Measurements from ENCODE around the gene ASS1.

The ASS1 gene

GRCh38 chr9:130414910-130415746 lies 29.6 kb upstream of the ASS1 start:
- Histone ChIP-seq H3K4me1 (ENCODE audit: insufficient read depth, low read length) (no peaks in the 10 kb centered on the region), H4K20me1 (ENCODE audit: insufficient read depth, low read length) (no peaks in the 10 kb centered on the region), H3K4me3 (ENCODE audit: low read depth in 1 of 2, low read length in 2 of 2) (no peak overlapping the region), H3K9me3 (ENCODE audit: insufficient read depth, low read length, severe bottlenecking) (no peaks in the 10 kb centered on the region), H3K27me3 (ENCODE audit: insufficient read depth, low read length, poor library complexity) (no peaks in the 10 kb centered on the region), H2AFZ (ENCODE audit: low read depth, low read length) (no peak overlapping the region), H3K36me3 (ENCODE audit: insufficient read depth, low read length) (no peaks in the 10 kb centered on the region), H3K27ac (ENCODE audit: low read length) (no peak overlapping the region), H3K9ac (ENCODE audit: low read depth, low read length) (no peak overlapping the region), H3K4me2 (ENCODE audit: insufficient read depth, low read length) (no peak overlapping the region), H3K79me2 (ENCODE audit: insufficient read depth, low read length) (no peaks in the 10 kb centered on the region)
- DNase-seq, result no peak
- ATAC-seq (ENCODE audit: insufficient read depth, low read depth), result no peak
- TF ChIP-seq CTCF (IDR thresholded peaks at IDR 0.05; ENCODE audit: borderline replicate concordance, extremely low read depth, low read length, poor library complexity, severe bottlenecking) (no peak), EZH2 (IDR thresholded peaks at IDR 0.05; ENCODE audit: borderline replicate concordance, low read depth, low read length, severe bottlenecking) (no peak)

GRCh38 chr9:130417602-130418001 lies 27.2 kb upstream of the ASS1 start:
- no peak overlapping the region for H2AFZ ChIP-seq (ENCODE audit: low read depth, low read length)
- H3K4me2 ChIP-seq (ENCODE audit: insufficient read depth, low read length), result no peak overlapping the region
- H3K4me1 ChIP-seq (ENCODE audit: insufficient read depth, low read length), result no peaks in the 10 kb centered on the region
- no peaks in the 10 kb centered on the region for H3K36me3 ChIP-seq (ENCODE audit: insufficient read depth, low read length)
- no peak overlapping the region for H3K27ac ChIP-seq (ENCODE audit: low read length)
- no peak overlapping the region for H3K9ac ChIP-seq (ENCODE audit: low read depth, low read length)
- no peaks in the 10 kb centered on the region for H4K20me1 ChIP-seq (ENCODE audit: insufficient read depth, low read length)
- no peaks in the 10 kb centered on the region for H3K9me3 ChIP-seq (ENCODE audit: insufficient read depth, low read length, severe bottlenecking)
- no peak for DNase-seq
- H3K27me3 ChIP-seq (ENCODE audit: insufficient read depth, low read length, poor library complexity), result no peaks in the 10 kb centered on the region
- no peaks in the 10 kb centered on the region for H3K79me2 ChIP-seq (ENCODE audit: insufficient read depth, low read length)
- ATAC-seq (ENCODE audit: insufficient read depth, low read depth), result no peak
- TF ChIP-seq CTCF (IDR thresholded peaks at IDR 0.05; ENCODE audit: borderline replicate concordance, extremely low read depth, low read length, poor library complexity, severe bottlenecking), result peak; percentile 28
- no peak for TF ChIP-seq EZH2 (IDR thresholded peaks at IDR 0.05; ENCODE audit: borderline replicate concordance, low read depth, low read length, severe bottlenecking)
- H3K4me3 ChIP-seq (ENCODE audit: low read depth in 1 of 2, low read length in 2 of 2), result no peak overlapping the region

GRCh38 chr9:130418776-130419175 lies 26.0 kb upstream of the ASS1 start:
- Histone ChIP-seq H3K9ac (ENCODE audit: low read depth, low read length) (no peak overlapping the region), H3K9me3 (ENCODE audit: insufficient read depth, low read length, severe bottlenecking) (no peaks in the 10 kb centered on the region), H3K79me2 (ENCODE audit: insufficient read depth, low read length) (no peaks in the 10 kb centered on the region), H3K27ac (ENCODE audit: low read length) (no peak overlapping the region), H3K4me3 (ENCODE audit: low read depth in 1 of 2, low read length in 2 of 2) (no peak overlapping the region), H4K20me1 (ENCODE audit: insufficient read depth, low read length) (no peaks in the 10 kb centered on the region), H2AFZ (ENCODE audit: low read depth, low read length) (no peak overlapping the region), H3K27me3 (ENCODE audit: insufficient read depth, low read length, poor library complexity) (no peaks in the 10 kb centered on the region), H3K4me1 (ENCODE audit: insufficient read depth, low read length) (no peaks in the 10 kb centered on the region), H3K4me2 (ENCODE audit: insufficient read depth, low read length) (no peak overlapping the region), H3K36me3 (ENCODE audit: insufficient read depth, low read length) (no peaks in the 10 kb centered on the region)
- DNase-seq, result no peak
- TF ChIP-seq CTCF (IDR thresholded peaks at IDR 0.05; ENCODE audit: borderline replicate concordance, extremely low read depth, low read length, poor library complexity, severe bottlenecking) (no peak), EZH2 (IDR thresholded peaks at IDR 0.05; ENCODE audit: borderline replicate concordance, low read depth, low read length, severe bottlenecking) (no peak)
- ATAC-seq (ENCODE audit: insufficient read depth, low read depth), result no peak
